ENCODE data around the gene TMCC2. TPM values are rescaled to one million over a fixed set of nuclear protein-coding genes. Genes with fewer than 3 reads are reported as not detected.

TMCC2 gene
- total and polyA plus RNA-seq, 2 of the 8 experiments (the other 6 are each of a cell fraction or from before 2014, with no cell fraction given) = 6.7 to 6.8 TPM

GRCh38 chr1:205273551-205273982, 45.8 kb downstream of the TMCC2 start (continued):
- no peak for TF ChIP-seq RXRA (IDR thresholded peaks at IDR 0.05; ENCODE audit: insufficient read depth, low read depth, low read length)
- TF ChIP-seq RFX5 (IDR thresholded peaks at IDR 0.05; ENCODE audit: borderline replicate concordance, low read depth, low read length) = no peak
- TF ChIP-seq SP1 (IDR thresholded peaks at IDR 0.05; ENCODE audit: low read depth, low read length) = no peak
- TF ChIP-seq RAD21 (IDR thresholded peaks at IDR 0.05 in 1 of 2, conservative IDR thresholded peaks at IDR 0.05 in 1 of 2; ENCODE audit: low read depth in 2 of 2, low read length in 2 of 2) = peak; percentile 99 to 100
- no peak for TF ChIP-seq USF2 (IDR thresholded peaks at IDR 0.05; ENCODE audit: low read length)
- TF ChIP-seq E2F6 (IDR thresholded peaks at IDR 0.05) = peak; percentile 69
- TF ChIP-seq JUN (IDR thresholded peaks at IDR 0.05; ENCODE audit: low read depth, low read length) = no peak
- TF ChIP-seq GTF2F1 (IDR thresholded peaks at IDR 0.05; ENCODE audit: borderline replicate concordance, low read depth, low read length) = no peak
- TF ChIP-seq SUZ12 (IDR thresholded peaks at IDR 0.05; ENCODE audit: low read length) = no peak
- TF ChIP-seq HDAC6 (IDR thresholded peaks at IDR 0.05; ENCODE audit: low read depth, low read length) = no peak
- TF ChIP-seq CHD2 (IDR thresholded peaks at IDR 0.05; ENCODE audit: low read length) = peak; percentile 58; the same call in 1 of the 2 replicates
- TF ChIP-seq POLR2AphosphoS5 (IDR thresholded peaks at IDR 0.05; ENCODE audit: low read depth, low read length) = no peak
- TF ChIP-seq SIRT6 (IDR thresholded peaks at IDR 0.05; ENCODE audit: low read length) = no peak
- no peak for TF ChIP-seq BCL11A (IDR thresholded peaks at IDR 0.05; ENCODE audit: low read depth in 2 of 2, low read length in 2 of 2)
- TF ChIP-seq CBX8 (IDR thresholded peaks at IDR 0.05; ENCODE audit: borderline replicate concordance, low read depth, low read length) = no peak
- no peak for TF ChIP-seq NANOG (IDR thresholded peaks at IDR 0.05; ENCODE audit: insufficient read depth, low read depth, low read length, poor library complexity, severe bottlenecking)
- no peak for TF ChIP-seq TCF12 (IDR thresholded peaks at IDR 0.05; ENCODE audit: low read depth, low read length)
- no peak; the same call in 1 of the 2 replicates for TF ChIP-seq SP4 (IDR thresholded peaks at IDR 0.05; ENCODE audit: low read length)
- TF ChIP-seq CTCF (IDR thresholded peaks at IDR 0.05; ENCODE audit: control extremely low read depth in 1 of 3, insufficient read depth in 1 of 3, low read depth in 1 of 3, low read length in 3 of 3) = peak in 2 of 3 experiments; percentile 96 to 100; a peak in 3 of 4 replicates
- no peak for TF ChIP-seq TAF1 (IDR thresholded peaks at IDR 0.05; ENCODE audit: low read depth, low read length)
- TF ChIP-seq FOSL1 (IDR thresholded peaks at IDR 0.05; ENCODE audit: insufficient read depth, low read depth, low read length) = no peak

All from H1 (cell line).